ENCODE results near the gene EPM2A.

The EPM2A gene

DNA sequence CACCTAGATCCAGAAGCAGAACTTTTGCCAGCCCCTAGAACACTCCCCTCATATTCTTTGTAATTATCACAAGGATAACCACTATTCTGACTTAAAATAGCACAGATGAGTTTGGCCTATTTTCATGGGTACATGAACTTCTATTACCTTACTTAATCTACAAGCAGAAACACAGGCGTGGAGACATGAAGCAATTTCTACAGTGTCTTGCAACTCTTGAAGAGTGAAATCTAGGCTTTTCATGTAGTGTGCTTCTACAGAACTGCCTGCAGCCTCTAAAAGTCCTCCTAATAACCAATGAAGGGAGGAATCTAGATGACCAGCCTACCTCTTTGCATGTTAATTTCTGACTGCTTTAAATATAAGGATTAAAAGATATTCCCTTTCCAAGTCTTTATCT, 82.7 kb downstream of the EPM2A start:
- Histone ChIP-seq H3K36me3 (ENCODE audit: control insufficient read depth, insufficient read depth, low read length) (no peaks in the 10 kb centered on the region), H3K9me3 (ENCODE audit: control insufficient read depth, low read length) (no peaks in the 10 kb centered on the region), H3K27ac (ENCODE audit: insufficient read depth, low read depth, low read length, poor library complexity, severe bottlenecking) (no peak overlapping the region), H3K4me1 (ENCODE audit: control insufficient read depth, insufficient read depth, low read length) (no peaks in the 10 kb centered on the region), H3K27me3 (ENCODE audit: control insufficient read depth, insufficient read depth, low read length, poor library complexity, severe bottlenecking) (no peaks in the 10 kb centered on the region), H3K4me3 (ENCODE audit: insufficient read depth, low read depth, low read length) (no peak overlapping the region)
- 95 to 100% methylated on average over 1 of the region's 1 CpG for WGBS, 2 experiments

GRCh38 chr6:145651988-145652387, 83.3 kb downstream of the EPM2A start:
- H3K4me3 ChIP-seq (ENCODE audit: insufficient read depth, low read depth, low read length), result no peak overlapping the region
- no peaks in the 10 kb centered on the region for H3K9me3 ChIP-seq (ENCODE audit: control insufficient read depth, low read length)
- no peaks in the 10 kb centered on the region for H3K4me1 ChIP-seq (ENCODE audit: control insufficient read depth, insufficient read depth, low read length)
- no peaks in the 10 kb centered on the region for H3K36me3 ChIP-seq (ENCODE audit: control insufficient read depth, insufficient read depth, low read length)
- H3K27me3 ChIP-seq (ENCODE audit: control insufficient read depth, insufficient read depth, low read length, poor library complexity, severe bottlenecking), result no peaks in the 10 kb centered on the region
- WGBS, 2 experiments, result 88% methylated on average over 2 of the region's 2 CpGs; no CpG with 5 or more reads in 1 of the 2 experiments
- no peak overlapping the region for H3K27ac ChIP-seq (ENCODE audit: insufficient read depth, low read depth, low read length, poor library complexity, severe bottlenecking)

GRCh38 chr6:145648149-145648548, 87.2 kb downstream of the EPM2A start:
- Histone ChIP-seq H3K27me3 (ENCODE audit: control insufficient read depth, insufficient read depth, low read length, poor library complexity, severe bottlenecking) (no peaks in the 10 kb centered on the region), H3K4me1 (ENCODE audit: control insufficient read depth, insufficient read depth, low read length) (no peaks in the 10 kb centered on the region), H3K4me3 (ENCODE audit: insufficient read depth, low read depth, low read length) (no peak overlapping the region), H3K9me3 (ENCODE audit: control insufficient read depth, low read length) (no peaks in the 10 kb centered on the region), H3K36me3 (ENCODE audit: control insufficient read depth, insufficient read depth, low read length) (no peaks in the 10 kb centered on the region), H3K27ac (ENCODE audit: insufficient read depth, low read depth, low read length, poor library complexity, severe bottlenecking) (no peak overlapping the region)
- 96 to 99% methylated on average over 4 of the region's 4 CpGs for WGBS, 2 experiments

DNA sequence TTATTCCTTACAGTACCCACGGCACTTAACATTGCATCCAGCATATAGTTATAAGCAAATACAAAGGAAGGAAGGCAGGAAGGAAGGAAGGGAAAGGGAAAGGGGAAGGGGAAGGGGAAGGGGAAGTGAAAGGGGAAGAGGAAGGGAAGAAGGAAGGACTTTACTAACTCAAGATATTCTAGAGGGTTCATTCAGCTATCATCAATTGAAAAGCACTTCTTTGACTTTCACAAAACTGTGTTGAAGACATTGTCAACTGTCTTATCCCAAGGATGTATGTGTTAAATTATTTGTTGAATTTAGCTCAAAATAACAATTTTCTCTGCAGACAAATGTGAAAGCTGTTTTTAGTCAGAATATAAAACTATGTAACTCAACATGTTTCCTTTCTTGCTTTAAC, 87.7 kb downstream of the EPM2A start:
- Histone ChIP-seq H3K4me3 (ENCODE audit: insufficient read depth, low read depth, low read length) (no peak overlapping the region), H3K36me3 (ENCODE audit: control insufficient read depth, insufficient read depth, low read length) (no peaks in the 10 kb centered on the region), H3K27ac (ENCODE audit: insufficient read depth, low read depth, low read length, poor library complexity, severe bottlenecking) (no peak overlapping the region), H3K4me1 (ENCODE audit: control insufficient read depth, insufficient read depth, low read length) (no peaks in the 10 kb centered on the region), H3K9me3 (ENCODE audit: control insufficient read depth, low read length) (no peaks in the 10 kb centered on the region), H3K27me3 (ENCODE audit: control insufficient read depth, insufficient read depth, low read length, poor library complexity, severe bottlenecking) (no peaks in the 10 kb centered on the region)
- WGBS, 2 experiments, result no CpG with 5 or more reads among the region's 1 CpG

DNA sequence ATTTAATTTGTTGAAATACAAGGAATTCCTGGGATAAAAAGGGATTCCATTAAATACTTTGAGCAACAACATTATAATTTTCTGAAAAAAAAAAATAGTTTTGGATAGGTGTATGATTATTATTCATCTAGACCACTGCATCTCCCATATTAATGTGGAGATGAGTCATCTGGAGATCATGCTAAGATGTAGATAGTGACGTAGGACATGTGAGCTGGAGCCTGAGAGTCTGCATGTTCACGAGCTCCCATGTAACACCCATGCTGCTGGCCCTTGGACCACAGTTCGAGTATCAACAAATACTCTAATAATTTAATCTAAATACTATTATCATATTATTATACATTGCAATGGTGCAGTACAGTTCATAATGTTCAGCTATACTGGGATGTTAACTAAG, 91.6 kb downstream of the EPM2A start:
- Histone ChIP-seq H3K9me3 (ENCODE audit: control insufficient read depth, low read length) (no peaks in the 10 kb centered on the region), H3K27ac (ENCODE audit: insufficient read depth, low read depth, low read length, poor library complexity, severe bottlenecking) (no peak overlapping the region), H3K4me3 (ENCODE audit: insufficient read depth, low read depth, low read length) (no peak overlapping the region), H3K4me1 (ENCODE audit: control insufficient read depth, insufficient read depth, low read length) (peaks cover 3% of the 10 kb centered on the region), H3K36me3 (ENCODE audit: control insufficient read depth, insufficient read depth, low read length) (no peaks in the 10 kb centered on the region), H3K27me3 (ENCODE audit: control insufficient read depth, insufficient read depth, low read length, poor library complexity, severe bottlenecking) (no peaks in the 10 kb centered on the region)
- WGBS, 2 experiments, result 91 to 100% methylated on average over 2 to 3 of the region's 3 CpGs

DNA sequence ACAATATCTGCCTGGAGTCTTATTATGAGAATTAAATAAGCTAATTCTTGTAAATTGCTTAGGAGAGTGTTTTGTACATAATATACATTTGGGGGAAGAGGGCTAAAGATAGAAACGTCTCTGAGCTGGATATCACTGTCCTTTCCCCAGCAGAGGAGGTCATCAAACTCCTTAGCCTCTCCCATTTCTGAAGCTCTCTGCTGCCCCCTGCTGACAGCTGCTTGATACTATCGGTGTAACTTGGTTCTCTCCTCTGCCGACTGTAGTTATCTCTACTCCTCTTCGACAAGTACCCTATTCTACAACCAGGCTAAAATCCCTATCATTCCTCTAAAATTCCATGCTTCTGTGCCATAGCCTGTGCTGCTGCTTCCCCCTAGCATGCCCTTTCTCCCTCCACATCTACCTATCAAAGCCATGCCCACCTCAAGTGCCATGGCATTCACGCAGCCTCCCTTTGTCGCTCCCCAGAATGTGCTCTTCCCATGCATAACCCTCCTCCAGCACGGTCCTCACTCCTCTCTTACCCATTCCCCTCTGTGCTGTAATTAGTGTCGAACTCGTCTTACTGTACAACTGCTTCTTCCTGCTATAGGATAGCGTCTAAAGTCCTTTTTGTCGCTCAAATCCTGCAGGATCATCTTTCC, 101.2 kb downstream of the EPM2A start:
- H3K9me3 ChIP-seq (ENCODE audit: control insufficient read depth, low read length), result no peaks in the 10 kb centered on the region
- H3K4me3 ChIP-seq (ENCODE audit: insufficient read depth, low read depth, low read length), result no peak overlapping the region
- H3K4me1 ChIP-seq (ENCODE audit: control insufficient read depth, insufficient read depth, low read length), result no peaks in the 10 kb centered on the region
- 52 to 55% methylated on average over 11 of the region's 11 CpGs for WGBS, 2 experiments
- no peak overlapping the region for H3K27ac ChIP-seq (ENCODE audit: insufficient read depth, low read depth, low read length, poor library complexity, severe bottlenecking)
- H3K36me3 ChIP-seq (ENCODE audit: control insufficient read depth, insufficient read depth, low read length), result no peaks in the 10 kb centered on the region
- no peaks in the 10 kb centered on the region for H3K27me3 ChIP-seq (ENCODE audit: control insufficient read depth, insufficient read depth, low read length, poor library complexity, severe bottlenecking)

- H3K36me3 ChIP-seq (ENCODE audit: control insufficient read depth, insufficient read depth, low read length), result no peaks in the 10 kb centered on the region
- H3K9me3 ChIP-seq (ENCODE audit: control insufficient read depth, low read length), result no peaks in the 10 kb centered on the region
- WGBS, 2 experiments, result 93 to 96% methylated on average over 6 of the region's 6 CpGs
- no peak overlapping the region for H3K4me3 ChIP-seq (ENCODE audit: insufficient read depth, low read depth, low read length)
- H3K27me3 ChIP-seq (ENCODE audit: control insufficient read depth, insufficient read depth, low read length, poor library complexity, severe bottlenecking), result no peaks in the 10 kb centered on the region
- H3K4me1 ChIP-seq (ENCODE audit: control insufficient read depth, insufficient read depth, low read length), result no peaks in the 10 kb centered on the region
- H3K27ac ChIP-seq (ENCODE audit: insufficient read depth, low read depth, low read length, poor library complexity, severe bottlenecking), result no peak overlapping the region
Observed at GRCh38 chr6:145632971-145633370, 102.3 kb downstream of the EPM2A start.

GRCh38 chr6:145631374-145631773, 103.9 kb downstream of the EPM2A start:
- no peaks in the 10 kb centered on the region for H3K36me3 ChIP-seq (ENCODE audit: control insufficient read depth, insufficient read depth, low read length)
- no peaks in the 10 kb centered on the region for H3K27me3 ChIP-seq (ENCODE audit: control insufficient read depth, insufficient read depth, low read length, poor library complexity, severe bottlenecking)
- H3K27ac ChIP-seq (ENCODE audit: insufficient read depth, low read depth, low read length, poor library complexity, severe bottlenecking), result no peak overlapping the region
- no peaks in the 10 kb centered on the region for H3K9me3 ChIP-seq (ENCODE audit: control insufficient read depth, low read length)
- H3K4me3 ChIP-seq (ENCODE audit: insufficient read depth, low read depth, low read length), result no peak overlapping the region
- no peaks in the 10 kb centered on the region for H3K4me1 ChIP-seq (ENCODE audit: control insufficient read depth, insufficient read depth, low read length)

- H3K9me3 ChIP-seq (ENCODE audit: control insufficient read depth, low read length), result no peaks in the 10 kb centered on the region
- no peaks in the 10 kb centered on the region for H3K27me3 ChIP-seq (ENCODE audit: control insufficient read depth, insufficient read depth, low read length, poor library complexity, severe bottlenecking)
- H3K36me3 ChIP-seq (ENCODE audit: control insufficient read depth, insufficient read depth, low read length), result no peaks in the 10 kb centered on the region
- no peak overlapping the region for H3K4me3 ChIP-seq (ENCODE audit: insufficient read depth, low read depth, low read length)
- 94 to 97% methylated on average over 3 of the region's 3 CpGs for WGBS, 2 experiments
- H3K27ac ChIP-seq (ENCODE audit: insufficient read depth, low read depth, low read length, poor library complexity, severe bottlenecking), result no peak overlapping the region
- H3K4me1 ChIP-seq (ENCODE audit: control insufficient read depth, insufficient read depth, low read length), result no peaks in the 10 kb centered on the region
Observed at GRCh38 chr6:145630598-145630997, 104.7 kb downstream of the EPM2A start.

GRCh38 chr6:145629478-145629877, 105.8 kb downstream of the EPM2A start:
- Histone ChIP-seq H3K4me3 (ENCODE audit: insufficient read depth, low read depth, low read length) (no peak overlapping the region), H3K4me1 (ENCODE audit: control insufficient read depth, insufficient read depth, low read length) (no peaks in the 10 kb centered on the region), H3K27me3 (ENCODE audit: control insufficient read depth, insufficient read depth, low read length, poor library complexity, severe bottlenecking) (no peaks in the 10 kb centered on the region), H3K36me3 (ENCODE audit: control insufficient read depth, insufficient read depth, low read length) (no peaks in the 10 kb centered on the region), H3K27ac (ENCODE audit: insufficient read depth, low read depth, low read length, poor library complexity, severe bottlenecking) (no peak overlapping the region), H3K9me3 (ENCODE audit: control insufficient read depth, low read length) (no peaks in the 10 kb centered on the region)
- 66 to 74% methylated on average over 4 of the region's 4 CpGs for WGBS, 2 experiments

DNA sequence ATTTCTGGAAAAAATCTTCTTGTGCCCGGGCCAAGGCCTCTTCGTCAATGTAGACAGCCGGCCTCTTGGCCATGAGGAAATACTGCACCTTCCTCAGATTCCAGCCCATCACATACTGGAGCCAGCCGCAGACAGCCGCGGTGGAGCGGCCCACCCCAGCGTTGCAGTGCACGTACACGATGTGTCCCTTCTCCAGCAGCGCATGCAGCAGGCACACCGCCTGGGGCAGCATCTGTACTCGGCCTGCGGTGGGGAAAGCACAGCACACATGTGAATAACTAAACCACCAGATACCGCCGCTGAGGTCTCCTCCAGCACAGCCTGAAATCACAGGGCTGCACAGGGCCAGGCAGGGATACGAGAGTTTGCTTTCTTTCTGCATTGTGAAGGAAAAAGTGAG, 107.9 kb downstream of the EPM2A start:
- no peaks in the 10 kb centered on the region for H3K4me1 ChIP-seq (ENCODE audit: control insufficient read depth, insufficient read depth, low read length)
- H3K36me3 ChIP-seq (ENCODE audit: control insufficient read depth, insufficient read depth, low read length), result no peaks in the 10 kb centered on the region
- no peaks in the 10 kb centered on the region for H3K27me3 ChIP-seq (ENCODE audit: control insufficient read depth, insufficient read depth, low read length, poor library complexity, severe bottlenecking)
- no peak overlapping the region for H3K4me3 ChIP-seq (ENCODE audit: insufficient read depth, low read depth, low read length)
- H3K27ac ChIP-seq (ENCODE audit: insufficient read depth, low read depth, low read length, poor library complexity, severe bottlenecking), result no peak overlapping the region
- no peaks in the 10 kb centered on the region for H3K9me3 ChIP-seq (ENCODE audit: control insufficient read depth, low read length)
- WGBS, 2 experiments, result 95% methylated on average over 17 of the region's 17 CpGs
